ENCODE results near the gene TNFRSF14.

- no peak for TF ChIP-seq MYC (IDR thresholded peaks at IDR 0.05; ENCODE audit: low read depth, low read length)
- TF ChIP-seq MYC (CRISPR knock-in tag; IDR thresholded peaks at IDR 0.05; ENCODE audit: borderline replicate concordance, low read depth) = no peak
- TF ChIP-seq POLR2A (conservative IDR thresholded peaks at IDR 0.05) = no peak
- no peak for TF ChIP-seq NFYB (IDR thresholded peaks at IDR 0.05; ENCODE audit: extremely low read depth, insufficient read length)
- TF ChIP-seq HMG20B (CRISPR knock-in tag; IDR thresholded peaks at IDR 0.05) = no peak
- TF ChIP-seq CTCF (IDR thresholded peaks at IDR 0.05 in 2 of 3, conservative IDR thresholded peaks at IDR 0.05 in 1 of 3; ENCODE audit: insufficient read depth in 2 of 3, low read depth in 1 of 3, low read length in 3 of 3) = no peak
- no peak for TF ChIP-seq TEAD4 (IDR thresholded peaks at IDR 0.05; ENCODE audit: low read length)
- TF ChIP-seq TEAD4 (CRISPR knock-in tag; IDR thresholded peaks at IDR 0.05; ENCODE audit: borderline replicate concordance) = no peak
- TF ChIP-seq NR2C2 (CRISPR knock-in tag; IDR thresholded peaks at IDR 0.05) = no peak
- TF ChIP-seq NR2C2 (tag; IDR thresholded peaks at IDR 0.05) = no peak
- no peak for TF ChIP-seq SAFB (IDR thresholded peaks at IDR 0.05; ENCODE audit: borderline replicate concordance, low read depth, low read length)
- TF ChIP-seq YY1 (IDR thresholded peaks at IDR 0.05; ENCODE audit: borderline replicate concordance in 1 of 3, control insufficient read depth in 1 of 3, extremely low read depth in 1 of 3, insufficient read depth in 3 of 3, insufficient read length in 1 of 3, insufficient replicate concordance in 2 of 3, low read depth in 1 of 3, low read length in 2 of 3) = no peak
- TF ChIP-seq AFF4 (CRISPR knock-in tag; IDR thresholded peaks at IDR 0.05) = no peak
- TF ChIP-seq SOX6 (IDR thresholded peaks at IDR 0.05) = no peak
- no peak for TF ChIP-seq NR2F6 (CRISPR knock-in tag; IDR thresholded peaks at IDR 0.05)
- no peak for TF ChIP-seq SMAD3 (CRISPR knock-in tag; conservative IDR thresholded peaks at IDR 0.05)
- no peak for TF ChIP-seq ZFX (CRISPR knock-in tag; IDR thresholded peaks at IDR 0.05)
Observed at GRCh38 chr1:2602866-2603520, 46.8 kb downstream of the TNFRSF14 start.
